GM18867 (cell line): ENCODE results near the gene SRP9.
"Not testable (repeated sequence)": the region's sequence is repeated elsewhere in the genome, so short reads cannot be mapped to it uniquely, and the experiment has no call there.

Source experiments
- ATAC-seq: cut with Tn5 transposase; IDR thresholded peaks from one replicate; pipeline ENCODE4 v1.9.1; 2021; ENCODE audit warnings: mild to moderate bottlenecking, moderate library complexity; ENCODE audit not compliant: unreplicated experiment

Gene SRP9

GRCh38 chr1:225754940-225755641 is 22.5 kb upstream of the SRP9 start:
- no peak for ATAC-seq

- no peak for ATAC-seq
Observed at GRCh38 chr1:225755671-225756319, 21.8 kb upstream of the SRP9 start.

GRCh38 chr1:225757927-225758656 is 19.5 kb upstream of the SRP9 start:
- no peak for ATAC-seq

- ATAC-seq: not testable (repeated sequence)
Observed at GRCh38 chr1:225759972-225760371, 17.7 kb upstream of the SRP9 start.

- no peak for ATAC-seq
Observed at GRCh38 chr1:225760531-225760930, 17.1 kb upstream of the SRP9 start.

- ATAC-seq: not testable (repeated sequence)
Observed at GRCh38 chr1:225761395-225761794, 16.2 kb upstream of the SRP9 start.

GRCh38 chr1:225762002-225762441 is 15.6 kb upstream of the SRP9 start:
- ATAC-seq: no peak

- no peak for ATAC-seq
Observed at GRCh38 chr1:225762444-225762843, 15.2 kb upstream of the SRP9 start.

- no peak for ATAC-seq
Observed at GRCh38 chr1:225763716-225764548, 13.7 kb upstream of the SRP9 start.

- no peak for ATAC-seq
Observed at GRCh38 chr1:225765982-225766674, 11.5 kb upstream of the SRP9 start.

GRCh38 chr1:225766967-225767633 is 10.5 kb upstream of the SRP9 start:
- ATAC-seq: no peak

- ATAC-seq: no peak
Observed at GRCh38 chr1:225767634-225768540, 9.7 kb upstream of the SRP9 start.

GRCh38 chr1:225768662-225769426 is 8.8 kb upstream of the SRP9 start:
- ATAC-seq: no peak

GRCh38 chr1:225769687-225770086 is 7.9 kb upstream of the SRP9 start:
- no peak for ATAC-seq

GRCh38 chr1:225770561-225771248 is 6.9 kb upstream of the SRP9 start:
- no peak for ATAC-seq

GRCh38 chr1:225771661-225772322 is 5.8 kb upstream of the SRP9 start:
- no peak for ATAC-seq

GRCh38 chr1:225772323-225772768 is 5.3 kb upstream of the SRP9 start:
- peak; percentile 43 for ATAC-seq
